NB4 (cell line): ENCODE measurements around the gene TSEN34.

ENCODE experiments used
- MYC ChIP-seq: IDR thresholded peaks from 2 replicates; pipeline ENCODE4 v1.6.1; 2011; ENCODE audit warnings: low read depth, low read length
- POLR2A ChIP-seq: IDR thresholded peaks from 2 replicates; pipeline ENCODE4 v1.6.1; 2011; ENCODE audit warnings: mild to moderate bottlenecking; ENCODE audit not compliant: insufficient read length; ENCODE audit errors: extremely low read depth
- TF ChIP-seq, protein P1 (sequence below): IDR thresholded peaks from one replicate; pipeline ENCODE4 v1.5.1; 2012; ENCODE audit warnings: low read depth, low read length
- TF ChIP-seq, protein P2 (sequence below): IDR thresholded peaks from 2 replicates; pipeline ENCODE4 v1.6.1; 2011; ENCODE audit warnings: low read depth, low read length

- TF ChIP-seq, protein P1, sequence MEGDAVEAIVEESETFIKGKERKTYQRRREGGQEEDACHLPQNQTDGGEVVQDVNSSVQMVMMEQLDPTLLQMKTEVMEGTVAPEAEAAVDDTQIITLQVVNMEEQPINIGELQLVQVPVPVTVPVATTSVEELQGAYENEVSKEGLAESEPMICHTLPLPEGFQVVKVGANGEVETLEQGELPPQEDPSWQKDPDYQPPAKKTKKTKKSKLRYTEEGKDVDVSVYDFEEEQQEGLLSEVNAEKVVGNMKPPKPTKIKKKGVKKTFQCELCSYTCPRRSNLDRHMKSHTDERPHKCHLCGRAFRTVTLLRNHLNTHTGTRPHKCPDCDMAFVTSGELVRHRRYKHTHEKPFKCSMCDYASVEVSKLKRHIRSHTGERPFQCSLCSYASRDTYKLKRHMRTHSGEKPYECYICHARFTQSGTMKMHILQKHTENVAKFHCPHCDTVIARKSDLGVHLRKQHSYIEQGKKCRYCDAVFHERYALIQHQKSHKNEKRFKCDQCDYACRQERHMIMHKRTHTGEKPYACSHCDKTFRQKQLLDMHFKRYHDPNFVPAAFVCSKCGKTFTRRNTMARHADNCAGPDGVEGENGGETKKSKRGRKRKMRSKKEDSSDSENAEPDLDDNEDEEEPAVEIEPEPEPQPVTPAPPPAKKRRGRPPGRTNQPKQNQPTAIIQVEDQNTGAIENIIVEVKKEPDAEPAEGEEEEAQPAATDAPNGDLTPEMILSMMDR = no peak
- no peak for TF ChIP-seq POLR2A
- no peak for TF ChIP-seq MYC
- TF ChIP-seq, protein P2, sequence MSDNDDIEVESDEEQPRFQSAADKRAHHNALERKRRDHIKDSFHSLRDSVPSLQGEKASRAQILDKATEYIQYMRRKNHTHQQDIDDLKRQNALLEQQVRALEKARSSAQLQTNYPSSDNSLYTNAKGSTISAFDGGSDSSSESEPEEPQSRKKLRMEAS = no peak
Observed at GRCh38 chr19:54148158-54148557, 43.0 kb upstream of the TSEN34 start.
